ENCODE results near the gene P3H1.

DNA sequence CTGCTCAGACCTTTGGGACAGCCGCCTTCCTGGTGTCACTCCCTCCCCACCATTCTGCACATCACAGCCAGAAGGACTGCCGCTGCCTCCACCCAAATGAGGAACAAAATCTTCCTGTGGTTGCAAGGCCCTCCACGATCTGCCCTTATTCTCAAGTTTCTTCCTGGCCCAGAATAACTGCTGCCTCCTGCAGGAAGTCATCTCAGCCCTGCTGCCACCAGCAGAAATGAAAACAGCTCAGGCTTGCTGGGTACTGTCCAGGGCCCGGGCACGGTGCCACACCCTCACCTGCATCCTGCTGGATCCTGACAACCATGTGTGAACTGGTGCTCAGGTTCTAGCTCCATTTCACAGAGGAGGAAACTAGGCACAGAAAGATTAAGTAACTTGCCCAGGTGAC lies 29.6 kb downstream of the P3H1 start:
- TF ChIP-seq, protein P1, sequence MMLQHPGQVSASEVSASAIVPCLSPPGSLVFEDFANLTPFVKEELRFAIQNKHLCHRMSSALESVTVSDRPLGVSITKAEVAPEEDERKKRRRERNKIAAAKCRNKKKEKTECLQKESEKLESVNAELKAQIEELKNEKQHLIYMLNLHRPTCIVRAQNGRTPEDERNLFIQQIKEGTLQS (CRISPR knock-in tag; IDR thresholded peaks at IDR 0.05) = no peak
- TF ChIP-seq NBN (conservative IDR thresholded peaks at IDR 0.05) (no peak), ZNF773 (CRISPR knock-in tag; IDR thresholded peaks at IDR 0.05; ENCODE audit: borderline replicate concordance) (no peak), POLR2AphosphoS5 (IDR thresholded peaks at IDR 0.05; ENCODE audit: low read depth, low read length) (no peak), NAIF1 (CRISPR knock-in tag; IDR thresholded peaks at IDR 0.05; ENCODE audit: borderline replicate concordance) (no peak), ZNF567 (CRISPR knock-in tag; IDR thresholded peaks at IDR 0.05; ENCODE audit: borderline replicate concordance) (no peak)
- TF ChIP-seq, protein P2, sequence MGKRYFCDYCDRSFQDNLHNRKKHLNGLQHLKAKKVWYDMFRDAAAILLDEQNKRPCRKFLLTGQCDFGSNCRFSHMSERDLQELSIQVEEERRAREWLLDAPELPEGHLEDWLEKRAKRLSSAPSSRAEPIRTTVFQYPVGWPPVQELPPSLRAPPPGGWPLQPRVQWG (CRISPR knock-in tag; IDR thresholded peaks at IDR 0.05; ENCODE audit: borderline replicate concordance, low read depth) = no peak

Measured in HepG2 (cell line).